DND-41 (cell line): ENCODE data around the gene SLC25A36.

Experiments
- CTCF ChIP-seq: IDR thresholded peaks from 2 replicates; pipeline ENCODE4 v1.5.1; 2012; ENCODE audit warnings: borderline replicate concordance, low read length, moderate library complexity, mild to moderate bottlenecking; ENCODE audit not compliant: poor library complexity, severe bottlenecking; ENCODE audit errors: extremely low read depth
- EZH2 ChIP-seq: IDR thresholded peaks from 3 replicates; pipeline ENCODE4 v1.6.1; 2012; ENCODE audit warnings: borderline replicate concordance, low read depth, mild to moderate bottlenecking, moderate library complexity, low read length, inconsistent platforms; ENCODE audit not compliant: severe bottlenecking

- TF ChIP-seq EZH2 (no peak), CTCF (no peak)
Measured at GRCh38 chr3:140948460-140949249, 7.0 kb downstream of the SLC25A36 start.
